Mesenchymal stem cell (in vitro differentiated cells and primary cell): ENCODE measurements around the gene GRID2.

Experiments used
- DNase-seq: peaks from one replicate; pipeline ENCODE4 v3.0.0-alpha.2; 2013
- H2AFZ ChIP-seq: one replicate; pipeline ENCODE4 v1.6.1; 2013; ENCODE audit warnings: low read depth, mild to moderate bottlenecking, control low read depth, inconsistent platforms, low read length, moderate library complexity
- H2AK5ac ChIP-seq: 2 replicates; pipeline ENCODE4 v1.6.1; 2013; ENCODE audit warnings: low read length, moderate library complexity, mild to moderate bottlenecking, inconsistent platforms; ENCODE audit not compliant: severe bottlenecking
- H2BK120ac ChIP-seq: one replicate; pipeline ENCODE4 v1.6.1; 2013; ENCODE audit warnings: low read depth, mild to moderate bottlenecking, inconsistent platforms, low read length, moderate library complexity
- H2BK12ac ChIP-seq, 2 experiments: one replicate each; pipeline ENCODE4 v1.6.1; 2013; ENCODE audit warnings: inconsistent platforms in 2 of 2, low read length in 2 of 2, mild to moderate bottlenecking in 2 of 2, moderate library complexity in 2 of 2, control low read depth in 1 of 2
- H2BK15ac ChIP-seq: one replicate; pipeline ENCODE4 v1.6.1; 2013; ENCODE audit warnings: mild to moderate bottlenecking, low read depth, inconsistent platforms; ENCODE audit not compliant: poor library complexity, severe bottlenecking
- H2BK5ac ChIP-seq: 2 replicates; pipeline ENCODE4 v1.6.1; 2013; ENCODE audit warnings: low read depth, mild to moderate bottlenecking, low read length, control low read depth, inconsistent platforms; ENCODE audit not compliant: poor library complexity, severe bottlenecking
- H3K14ac ChIP-seq, 2 experiments: one replicate each; pipeline ENCODE4 v1.6.1; 2013; ENCODE audit warnings: inconsistent platforms in 2 of 2, low read length in 2 of 2, control low read depth in 1 of 2, mild to moderate bottlenecking in 1 of 2, moderate library complexity in 1 of 2
- H3K18ac ChIP-seq, 2 experiments: one replicate each; pipeline ENCODE4 v1.6.1; 2013; ENCODE audit warnings: inconsistent platforms in 2 of 2, low read length in 2 of 2, control low read depth in 1 of 2, low read depth in 1 of 2, mild to moderate bottlenecking in 1 of 2
- H3K23ac ChIP-seq, 2 experiments: one replicate each; pipeline ENCODE4 v1.6.1; 2013; ENCODE audit warnings: inconsistent platforms in 2 of 2, low read length in 2 of 2, mild to moderate bottlenecking in 2 of 2, moderate library complexity in 2 of 2, control low read depth in 1 of 2
- H3K27ac ChIP-seq: 2 replicates; pipeline ENCODE4 v1.5.1; 2013; ENCODE audit warnings: mild to moderate bottlenecking, moderate library complexity, low read length, control low read depth, inconsistent platforms; ENCODE audit not compliant: poor library complexity, severe bottlenecking
- H3K27me3 ChIP-seq, 2 experiments: 2 replicates each; pipeline versions ENCODE4 v1.6.1 to v1.7.0; 2013; ENCODE audit warnings: low read length in 2 of 2, mild to moderate bottlenecking in 2 of 2, moderate library complexity in 2 of 2, control low read depth in 1 of 2, inconsistent platforms in 1 of 2; ENCODE audit not compliant: control insufficient read depth in 1 of 2, insufficient read depth in 1 of 2
- H3K36me3 ChIP-seq, 2 experiments: 2 replicates each; pipeline versions ENCODE4 v1.6.1 to v1.7.0; 2013; ENCODE audit warnings: low read length in 2 of 2, control low read depth in 1 of 2, inconsistent platforms in 1 of 2, low read depth in 1 of 2, mild to moderate bottlenecking in 1 of 2; ENCODE audit not compliant: insufficient read depth in 2 of 2, control insufficient read depth in 1 of 2
- H3K4ac ChIP-seq, 2 experiments: one replicate each; pipeline ENCODE4 v1.6.1; 2013; ENCODE audit warnings: inconsistent platforms in 2 of 2, low read length in 2 of 2, mild to moderate bottlenecking in 2 of 2, moderate library complexity in 2 of 2, control low read depth in 1 of 2, low read depth in 1 of 2
- H3K4me1 ChIP-seq: 2 replicates; pipeline ENCODE4 v1.6.1; 2013; ENCODE audit warnings: low read depth, low read length, control low read depth; ENCODE audit not compliant: control insufficient read depth, insufficient read depth
- H3K4me2 ChIP-seq: 2 replicates; pipeline ENCODE4 v1.6.1; 2013; ENCODE audit warnings: low read length, mild to moderate bottlenecking, inconsistent platforms; ENCODE audit not compliant: poor library complexity, severe bottlenecking
- H3K4me3 ChIP-seq, 2 experiments: 2 replicates each; pipeline versions ENCODE4 v1.5.1 to v1.7.0; 2013; ENCODE audit warnings: low read length in 2 of 2, mild to moderate bottlenecking in 2 of 2, control low read depth in 1 of 2, low read depth in 1 of 2; ENCODE audit not compliant: insufficient read depth in 1 of 2
- H3K79me1 ChIP-seq: replicated peaks from 2 replicates; pipeline ENCODE4 v1.6.1; 2013; ENCODE audit warnings: mild to moderate bottlenecking, control low read depth, low read length, inconsistent platforms; ENCODE audit not compliant: poor library complexity, severe bottlenecking
- H3K9ac ChIP-seq: 2 replicates; pipeline ENCODE4 v1.7.0; 2013; ENCODE audit warnings: mild to moderate bottlenecking, low read length, moderate library complexity
- H3K9me3 ChIP-seq: 2 replicates; pipeline ENCODE4 v1.7.0; 2013; ENCODE audit warnings: mild to moderate bottlenecking, low read length; ENCODE audit not compliant: control insufficient read depth
- H4K8ac ChIP-seq: one replicate; pipeline ENCODE4 v1.6.1; 2013; ENCODE audit warnings: inconsistent platforms, mild to moderate bottlenecking, low read length, moderate library complexity
- H4K91ac ChIP-seq: one replicate; pipeline ENCODE4 v1.6.1; 2013; ENCODE audit warnings: mild to moderate bottlenecking, low read length, inconsistent platforms
- WGBS: methylation state at CpG from one replicate; pipeline ENCODE4 v1.1.7; 2013; ENCODE audit warnings: mixed read lengths; 5-methylcytosine and 5-hydroxymethylcytosine counted together

The GRID2 gene

GRCh38 chr4:92381616-92382015, 77.8 kb downstream of the GRID2 start:
- Histone ChIP-seq H3K4me2 (no peak overlapping the region), H4K91ac (no peak overlapping the region), H3K36me3 (no peaks in the 10 kb centered on the region), H3K9ac (no peak overlapping the region), H4K8ac (no peak overlapping the region), H3K18ac (no peak overlapping the region), H2BK15ac (no peak overlapping the region), H3K79me1 (no peaks in the 10 kb centered on the region), H2BK12ac (no peak overlapping the region), H3K4me3 (no peak overlapping the region), H3K27me3 (no peaks in the 10 kb centered on the region), H3K14ac (no peak overlapping the region), H2BK5ac (no peak overlapping the region), H2AFZ (no peak overlapping the region), H3K9me3 (no peaks in the 10 kb centered on the region), H2BK120ac (no peak overlapping the region), H3K4me1 (no peaks in the 10 kb centered on the region), H2AK5ac (no peak overlapping the region), H3K27ac (no peak overlapping the region), H3K23ac (no peak overlapping the region), H3K4ac (no peak overlapping the region)
- no peak for DNase-seq

DNA sequence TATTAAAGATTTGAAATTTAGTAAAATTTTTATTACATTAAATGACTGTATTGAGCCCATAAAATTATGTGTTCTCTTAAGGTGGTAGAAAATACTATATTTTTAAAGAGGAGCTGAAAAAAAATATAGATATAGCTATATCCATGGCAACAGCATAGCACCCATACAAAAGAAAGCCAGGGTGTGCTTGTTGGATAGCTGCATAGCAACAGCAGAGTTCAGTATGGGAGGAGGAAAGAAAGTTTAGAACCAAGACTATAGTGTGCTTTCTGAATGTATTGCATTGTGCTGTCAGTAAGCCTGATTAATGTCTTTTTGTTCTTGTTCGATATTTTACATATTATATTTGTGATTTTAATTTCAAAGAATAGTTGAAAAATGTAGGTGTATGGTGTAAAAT, 78.4 kb downstream of the GRID2 start:
- Histone ChIP-seq H2BK120ac (no peak overlapping the region), H3K4me3 (no peak overlapping the region), H4K8ac (no peak overlapping the region), H3K36me3 (no peaks in the 10 kb centered on the region), H3K27ac (no peak overlapping the region), H2BK12ac (no peak overlapping the region), H3K14ac (no peak overlapping the region), H3K9me3 (no peaks in the 10 kb centered on the region), H3K4ac (no peak overlapping the region), H2BK5ac (no peak overlapping the region), H3K18ac (no peak overlapping the region), H3K79me1 (no peaks in the 10 kb centered on the region), H4K91ac (no peak overlapping the region), H3K4me2 (no peak overlapping the region), H3K4me1 (no peaks in the 10 kb centered on the region), H3K23ac (no peak overlapping the region), H3K9ac (no peak overlapping the region), H2AFZ (no peak overlapping the region), H3K27me3 (no peaks in the 10 kb centered on the region), H2AK5ac (no peak overlapping the region), H2BK15ac (no peak overlapping the region)
- DNase-seq: no peak
- 100% methylated on average over 1 of the region's 1 CpG for WGBS

- DNase-seq: peak; percentile 49
- Histone ChIP-seq H3K36me3 (no peaks in the 10 kb centered on the region), H4K91ac (no peak overlapping the region), H3K79me1 (no peaks in the 10 kb centered on the region), H2AFZ (no peak overlapping the region), H3K4me2 (no peak overlapping the region), H2BK12ac (no peak overlapping the region), H2BK5ac (no peak overlapping the region), H3K27me3 (no peaks in the 10 kb centered on the region), H4K8ac (no peak overlapping the region), H3K9ac (no peak overlapping the region), H2BK15ac (no peak overlapping the region), H3K14ac (no peak overlapping the region), H3K4me1 (no peaks in the 10 kb centered on the region), H3K9me3 (no peaks in the 10 kb centered on the region), H2AK5ac (no peak overlapping the region), H3K4ac (no peak overlapping the region), H3K4me3 (no peak overlapping the region), H2BK120ac (no peak overlapping the region), H3K27ac (no peak overlapping the region), H3K23ac (no peak overlapping the region), H3K18ac (no peak overlapping the region)
- 100% methylated on average over 1 of the region's 1 CpG for WGBS
Measured at GRCh38 chr4:92387459-92388069, 83.8 kb downstream of the GRID2 start.

GRCh38 chr4:92399032-92399431, 95.3 kb downstream of the GRID2 start:
- 78% methylated on average over 6 of the region's 8 CpGs for whole genome bisulfite sequencing
- no peak for DNase-seq
- Histone ChIP-seq H3K27me3 (no peaks in the 10 kb centered on the region), H3K4me2 (no peak overlapping the region), H2BK5ac (no peak overlapping the region), H3K9me3 (no peaks in the 10 kb centered on the region), H3K18ac (no peak overlapping the region), H3K4me1 (no peaks in the 10 kb centered on the region), H3K9ac (no peak overlapping the region), H2BK12ac (no peak overlapping the region), H3K79me1 (no peaks in the 10 kb centered on the region), H2AK5ac (no peak overlapping the region), H3K4me3 (no peak overlapping the region), H3K14ac (no peak overlapping the region), H2AFZ (no peak overlapping the region), H3K27ac (no peak overlapping the region), H3K36me3 (no peaks in the 10 kb centered on the region), H2BK15ac (no peak overlapping the region), H3K4ac (no peak overlapping the region), H4K91ac (no peak overlapping the region), H3K23ac (no peak overlapping the region), H2BK120ac (no peak overlapping the region), H4K8ac (no peak overlapping the region)
